NCI-H748 treated with DMSO at 0.1 percent for 48 hours (cell line): Measurements from ENCODE around the gene ZNF37A.
"Not testable (repeated sequence)": the region's sequence is repeated elsewhere in the genome, so short reads cannot be mapped to it uniquely, and the experiment has no call there.

Source experiments
- DNase-seq: peaks from one replicate; lab custom pipeline; 2025; lab: John Stamatoyannopoulos, UW

The ZNF37A gene

DNA sequence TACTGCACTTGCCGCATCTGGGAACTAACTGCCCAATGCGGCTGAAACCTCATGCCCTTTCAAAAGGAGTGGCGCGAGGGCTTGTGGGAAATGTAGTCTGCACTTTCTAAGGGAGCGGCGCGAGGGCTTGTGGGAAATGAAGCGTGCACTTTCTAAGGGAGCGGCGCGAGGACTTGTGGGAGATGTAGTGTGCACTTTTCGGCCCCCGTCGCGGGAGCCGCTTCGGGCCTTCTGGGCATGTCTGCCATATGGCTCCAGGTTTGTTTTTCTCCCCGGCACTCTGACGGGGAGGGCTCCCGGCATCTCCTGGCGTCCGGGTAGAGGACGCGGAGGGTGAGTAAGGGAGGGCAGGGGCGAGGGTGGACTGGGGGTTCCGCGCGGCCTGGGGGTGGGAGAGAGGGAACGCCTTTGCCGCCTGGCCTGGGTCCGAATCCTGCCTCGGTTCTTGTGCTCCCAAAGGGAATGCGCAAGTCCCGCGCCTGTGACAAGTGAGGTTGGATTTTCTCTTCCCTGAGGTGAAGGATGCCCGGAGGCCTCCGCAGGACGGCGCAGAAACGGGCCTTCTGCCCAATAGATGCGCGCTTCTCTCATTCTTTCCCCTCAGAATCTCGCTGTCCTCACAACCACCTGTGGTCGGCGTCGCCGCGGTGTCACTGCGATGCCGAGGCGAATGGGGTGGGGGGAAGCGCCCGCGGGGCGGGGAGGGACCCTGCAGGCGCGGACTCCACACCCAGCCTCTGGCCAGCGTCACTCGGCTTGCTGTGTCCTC is at the start of gene ZNF37A:
Gene ZNF37A, plus strand, starts transcription at position 180 of the 769 bp plus-strand sequence. CDS start 2,281 bp downstream, outside the sequence.
- peak; percentile 85 for DNase-seq

DNA sequence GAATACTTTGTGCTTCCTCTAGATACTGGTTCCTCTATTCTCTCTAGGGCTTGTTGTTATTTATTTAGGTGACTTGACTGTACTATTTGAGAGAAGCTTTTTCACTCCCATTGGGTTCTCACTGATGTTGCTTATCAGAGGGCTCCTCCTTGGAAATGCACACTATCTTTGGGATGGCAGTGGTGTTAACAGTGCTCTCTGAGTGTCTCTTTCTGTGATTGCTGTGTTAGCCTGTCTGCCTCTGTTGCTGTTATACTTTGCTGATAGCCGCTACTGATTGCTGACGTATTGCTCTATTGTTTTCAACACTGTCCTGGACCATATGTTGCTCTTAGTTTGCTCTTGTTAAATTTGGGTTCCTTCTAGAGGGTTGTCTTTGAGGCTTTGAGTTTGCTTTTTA is 49.0 kb upstream of the ZNF37A start:
- DNase-seq = no peak

DNA sequence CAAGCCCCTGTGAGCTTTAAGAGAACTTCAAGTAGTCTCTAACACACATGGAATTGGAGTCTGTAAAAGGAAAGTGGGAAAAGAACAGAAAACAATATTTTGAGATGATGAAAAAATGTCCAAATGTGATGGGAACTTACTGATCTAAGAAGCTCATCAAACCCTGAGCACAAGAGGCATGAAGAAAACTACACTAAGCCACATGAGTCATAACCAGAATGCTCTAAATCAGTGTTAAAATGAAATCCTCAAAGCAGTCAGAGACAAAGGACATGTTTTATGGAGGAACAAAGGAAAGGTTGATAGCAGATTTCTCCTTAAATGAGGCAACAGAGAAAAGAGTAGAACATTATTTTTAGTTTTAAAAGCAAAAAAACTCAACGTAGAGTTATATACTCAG is 46.5 kb upstream of the ZNF37A start:
- no peak for DNase-seq

DNA sequence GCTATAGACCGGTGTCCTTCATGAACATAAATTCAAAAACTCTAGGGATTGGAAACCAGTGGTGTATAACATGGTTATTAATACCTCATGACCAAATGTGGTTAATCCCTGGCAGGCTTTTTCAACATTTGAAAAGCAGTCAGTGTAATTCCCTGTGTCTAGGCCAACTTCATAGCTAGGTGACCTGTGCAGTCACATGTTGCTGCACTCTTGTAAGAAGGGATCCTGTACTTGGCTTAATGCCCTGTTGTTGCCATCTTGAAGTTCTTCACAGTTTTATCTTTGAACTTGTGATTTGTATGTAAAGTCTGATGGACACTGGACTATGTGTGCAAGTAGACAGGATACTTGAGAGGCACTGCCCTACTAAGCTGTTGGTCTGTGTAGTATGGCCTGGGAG is 43.9 kb upstream of the ZNF37A start:
- DNase-seq = no peak

DNA sequence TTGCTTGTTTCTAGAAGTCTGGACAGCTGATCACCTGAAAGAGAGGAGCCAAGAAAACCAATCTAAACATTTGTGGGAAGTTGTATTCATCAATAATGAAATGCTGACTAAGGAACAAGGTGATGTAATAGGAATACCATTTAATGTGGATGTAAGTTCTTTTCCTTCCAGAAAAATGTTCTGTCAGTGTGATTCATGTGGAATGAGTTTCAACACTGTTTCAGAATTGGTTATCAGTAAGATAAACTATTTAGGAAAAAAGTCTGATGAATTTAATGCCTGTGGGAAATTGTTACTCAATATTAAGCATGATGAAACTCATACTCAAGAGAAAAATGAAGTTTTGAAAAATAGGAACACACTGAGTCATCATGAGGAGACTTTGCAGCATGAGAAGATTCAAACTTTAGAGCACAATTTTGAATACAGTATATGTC is 39.8 kb upstream of the ZNF37A start:
- no peak for DNase-seq

DNA sequence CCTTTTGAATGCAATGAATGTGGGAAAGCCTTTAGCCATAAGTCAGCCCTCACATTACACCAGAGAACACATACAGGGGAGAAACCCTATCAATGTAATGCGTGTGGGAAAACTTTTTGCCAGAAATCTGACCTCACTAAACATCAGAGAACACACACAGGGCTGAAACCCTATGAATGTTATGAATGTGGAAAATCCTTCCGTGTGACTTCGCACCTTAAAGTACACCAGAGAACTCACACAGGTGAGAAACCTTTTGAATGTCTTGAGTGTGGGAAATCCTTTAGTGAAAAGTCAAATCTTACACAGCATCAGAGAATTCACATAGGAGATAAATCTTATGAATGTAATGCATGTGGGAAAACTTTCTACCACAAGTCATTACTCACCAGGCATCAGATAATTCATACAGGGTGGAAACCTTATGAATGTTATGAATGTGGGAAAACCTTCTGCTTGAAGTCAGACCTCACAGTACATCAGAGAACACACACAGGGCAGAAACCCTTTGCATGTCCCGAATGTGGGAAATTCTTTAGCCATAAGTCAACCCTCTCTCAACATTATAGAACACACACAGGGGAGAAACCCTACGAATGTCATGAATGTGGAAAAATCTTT is 38.8 kb upstream of the ZNF37A start:
- DNase-seq = not testable (repeated sequence)

DNA sequence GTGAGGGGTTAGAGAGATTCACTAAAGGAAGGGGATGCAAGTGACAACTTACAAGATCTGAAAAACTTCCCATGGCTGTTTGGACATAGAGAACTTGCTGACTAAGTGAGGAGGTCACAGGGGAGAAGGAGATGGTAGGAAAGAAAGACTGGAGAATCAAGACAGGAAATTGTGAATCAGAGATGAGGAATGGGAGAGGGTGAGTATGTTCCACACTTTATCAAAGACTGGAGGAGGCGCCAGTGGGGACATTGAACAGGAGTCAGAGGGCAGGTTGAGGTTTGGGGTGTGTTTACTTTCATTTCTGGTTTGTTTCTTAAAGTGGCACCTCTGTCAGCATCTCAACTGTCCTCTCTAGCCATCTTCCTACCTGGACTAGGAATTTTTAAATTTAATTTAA is 24.5 kb upstream of the ZNF37A start:
- not testable (repeated sequence) for DNase-seq

DNA sequence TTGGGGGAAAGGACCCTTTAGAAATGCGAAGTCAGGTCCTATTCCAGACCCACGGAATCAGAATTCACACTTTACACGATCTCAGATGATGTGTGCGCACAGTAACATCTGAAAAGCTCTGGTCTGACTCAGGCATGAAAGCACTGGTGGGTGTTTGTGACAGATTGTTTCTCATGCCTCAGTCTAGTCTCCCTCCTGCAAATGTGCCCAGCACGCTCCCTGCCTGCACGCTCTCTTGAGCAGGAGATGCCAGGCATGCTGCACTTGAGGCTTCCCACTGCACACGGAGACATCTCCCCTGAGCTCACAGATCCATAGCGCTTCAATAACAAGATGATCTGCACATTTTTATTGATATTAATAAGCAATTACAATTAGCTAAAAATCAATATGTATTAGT is 23.6 kb upstream of the ZNF37A start:
- DNase-seq = no peak

DNA sequence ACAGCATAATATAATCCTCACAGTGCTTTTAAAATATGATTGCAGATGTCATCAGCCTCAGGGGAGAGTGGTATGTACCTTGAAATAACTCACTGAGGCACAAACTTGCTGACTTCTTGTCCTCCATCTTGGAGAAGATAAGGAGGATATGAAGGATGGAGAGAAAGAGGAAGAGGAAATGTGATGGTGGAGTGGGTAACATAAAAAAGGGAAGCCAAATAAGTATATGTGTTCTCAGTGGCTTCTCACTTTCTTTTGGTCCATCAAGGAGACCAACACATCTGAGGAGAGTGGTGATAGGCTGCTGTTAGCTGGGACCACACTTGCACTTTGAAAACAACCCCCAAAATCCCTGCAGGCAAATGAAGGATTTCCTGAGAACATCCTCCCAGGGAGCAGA is 21.6 kb upstream of the ZNF37A start:
- DNase-seq = no peak

DNA sequence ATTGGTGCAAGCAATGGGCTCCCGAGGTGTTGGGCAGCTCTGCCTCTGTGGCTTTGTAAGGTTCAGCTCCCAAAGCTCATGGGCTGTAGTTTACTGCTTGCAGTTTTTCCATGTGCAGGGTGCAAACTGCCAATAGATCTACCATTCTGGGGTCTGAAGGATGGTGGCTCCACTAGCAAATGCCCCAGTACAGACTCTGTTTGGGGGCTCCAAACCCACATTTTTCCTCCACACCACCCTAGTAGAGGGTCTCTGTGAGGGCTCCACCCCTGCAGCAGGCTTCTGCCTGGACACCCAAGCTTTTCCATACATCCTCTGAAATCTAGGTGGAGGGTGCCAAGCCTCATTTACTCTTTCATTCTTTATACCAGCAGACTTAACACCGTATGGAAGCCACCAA is 17.4 kb upstream of the ZNF37A start:
- no peak for DNase-seq

DNA sequence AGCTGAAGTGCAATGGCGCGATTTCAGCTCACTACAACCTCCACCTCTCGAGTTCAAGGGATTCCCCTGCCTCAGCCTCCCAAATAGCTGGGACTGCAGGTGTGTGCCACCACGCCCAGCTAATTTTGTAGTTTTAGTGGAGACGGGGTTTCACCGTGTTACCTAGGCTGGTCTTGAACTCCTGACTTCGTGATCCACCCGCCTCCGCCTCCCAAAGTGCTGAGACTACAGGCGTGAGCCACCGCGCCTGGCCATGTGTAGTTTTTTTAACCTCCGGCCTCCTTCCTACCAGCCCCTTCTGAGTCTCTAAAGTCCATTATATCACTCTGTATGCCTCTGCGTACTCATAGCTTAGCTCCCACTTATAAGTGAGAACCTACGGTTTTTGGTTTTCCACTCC is 819 bp upstream of the ZNF37A start:
- not testable (repeated sequence) for DNase-seq

DNA sequence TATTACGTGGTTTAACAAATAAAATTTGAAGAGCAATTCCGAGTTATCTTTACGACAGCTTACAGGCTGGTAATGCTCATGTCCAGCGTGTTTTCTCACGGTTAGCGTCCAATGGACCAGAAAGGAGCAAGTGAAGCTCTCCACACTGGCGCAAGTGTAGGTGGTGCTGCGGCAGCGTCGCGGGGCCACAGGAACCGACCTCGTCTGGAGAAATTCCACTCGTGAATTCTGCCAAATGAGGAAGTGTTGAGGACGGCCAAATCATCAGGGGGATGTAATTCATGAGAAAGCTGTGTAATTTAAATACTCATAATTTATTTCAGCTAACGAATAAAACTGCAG is 350 bp upstream of the ZNF37A start:
- no peak for DNase-seq

DNA sequence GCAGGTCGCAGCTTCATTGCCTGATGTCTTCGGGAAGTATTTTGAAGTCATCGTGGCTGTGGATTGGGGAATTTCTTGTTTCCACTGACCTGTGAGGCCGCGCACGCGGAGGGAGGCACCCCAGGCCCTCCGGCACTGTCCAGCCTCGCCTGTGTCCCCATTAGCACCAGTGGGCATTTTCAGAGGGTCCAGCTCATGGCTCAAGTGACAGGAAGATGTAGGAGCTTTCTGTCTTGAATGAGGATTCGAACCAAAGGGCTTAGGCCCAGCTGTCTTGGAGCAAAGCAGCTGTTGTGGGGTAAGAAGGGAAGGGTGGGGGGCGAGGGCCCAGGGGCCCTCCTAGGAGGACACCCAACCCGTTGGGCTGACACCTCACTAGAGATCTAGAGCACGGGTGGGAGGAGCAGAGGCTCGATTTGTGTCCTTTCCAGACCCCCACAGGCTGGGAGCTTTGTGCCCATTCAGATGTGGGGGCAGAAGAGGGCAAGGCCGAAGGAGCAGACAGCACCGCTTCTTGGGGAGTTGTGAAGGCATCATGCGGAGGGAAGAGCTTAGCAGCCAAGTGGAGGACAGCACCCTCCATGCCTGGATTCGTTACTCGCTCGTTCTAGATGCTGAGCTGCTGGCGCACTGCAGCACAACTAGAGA is 914 bp downstream of the ZNF37A start:
- no peak for DNase-seq

DNA sequence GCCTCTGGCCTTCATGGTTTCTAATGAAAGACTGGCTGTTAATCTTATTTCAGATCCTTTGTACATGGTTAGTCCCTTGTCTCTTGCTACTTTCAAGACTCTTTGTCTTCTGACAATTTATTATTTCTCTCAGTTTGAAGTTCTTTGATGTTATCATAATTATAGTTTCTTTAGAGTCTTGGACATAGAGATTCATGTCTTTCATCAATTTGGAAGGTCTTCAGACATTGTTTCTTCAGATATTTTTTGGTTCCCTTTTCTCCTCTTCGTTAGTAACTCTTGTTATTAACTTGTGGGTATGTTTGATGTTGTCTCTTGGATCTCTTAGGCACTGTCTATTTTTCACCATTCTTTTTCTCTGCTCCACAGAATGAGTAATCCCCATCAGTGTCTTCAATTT is 8.7 kb downstream of the ZNF37A start:
- no peak for DNase-seq

DNA sequence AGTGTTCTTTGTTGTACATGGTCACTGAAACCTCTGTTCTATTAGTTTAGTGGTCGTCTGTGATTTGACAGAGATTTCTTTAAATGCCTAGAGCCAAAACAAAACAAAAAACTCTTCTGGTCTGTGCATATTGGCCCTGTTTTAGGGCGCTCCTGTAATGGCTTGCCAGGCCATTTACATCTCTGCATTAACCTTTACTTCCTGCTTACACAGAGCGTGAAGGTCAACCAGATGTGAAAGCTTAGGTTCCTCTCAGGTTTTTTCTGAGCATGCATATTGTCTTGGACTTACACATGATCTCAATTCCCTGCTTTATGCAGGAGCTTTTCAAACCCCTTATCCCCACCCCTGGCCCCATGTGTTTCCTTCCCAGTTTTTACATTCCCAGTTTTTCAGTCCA is 9.6 kb downstream of the ZNF37A start:
- no peak for DNase-seq

DNA sequence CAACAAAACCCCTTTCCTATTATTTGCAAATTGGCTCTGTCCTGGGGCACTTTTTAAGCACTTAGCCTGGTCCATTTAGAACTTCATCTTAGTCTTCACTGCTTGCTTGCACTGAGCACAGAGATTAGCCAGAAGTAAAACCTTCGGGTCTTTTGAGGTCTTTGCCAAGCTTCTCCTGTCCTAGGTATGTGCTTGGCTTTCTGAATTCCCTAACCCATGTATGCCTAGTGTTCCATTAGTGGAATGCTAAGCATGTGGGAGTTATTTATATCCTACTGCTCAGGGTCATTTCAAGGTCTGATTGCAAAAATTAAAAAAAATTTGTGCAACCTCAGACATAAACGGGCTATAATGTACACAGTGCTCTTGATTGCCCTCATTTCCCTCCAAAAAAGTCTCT is 18.0 kb downstream of the ZNF37A start:
- no peak for DNase-seq

DNA sequence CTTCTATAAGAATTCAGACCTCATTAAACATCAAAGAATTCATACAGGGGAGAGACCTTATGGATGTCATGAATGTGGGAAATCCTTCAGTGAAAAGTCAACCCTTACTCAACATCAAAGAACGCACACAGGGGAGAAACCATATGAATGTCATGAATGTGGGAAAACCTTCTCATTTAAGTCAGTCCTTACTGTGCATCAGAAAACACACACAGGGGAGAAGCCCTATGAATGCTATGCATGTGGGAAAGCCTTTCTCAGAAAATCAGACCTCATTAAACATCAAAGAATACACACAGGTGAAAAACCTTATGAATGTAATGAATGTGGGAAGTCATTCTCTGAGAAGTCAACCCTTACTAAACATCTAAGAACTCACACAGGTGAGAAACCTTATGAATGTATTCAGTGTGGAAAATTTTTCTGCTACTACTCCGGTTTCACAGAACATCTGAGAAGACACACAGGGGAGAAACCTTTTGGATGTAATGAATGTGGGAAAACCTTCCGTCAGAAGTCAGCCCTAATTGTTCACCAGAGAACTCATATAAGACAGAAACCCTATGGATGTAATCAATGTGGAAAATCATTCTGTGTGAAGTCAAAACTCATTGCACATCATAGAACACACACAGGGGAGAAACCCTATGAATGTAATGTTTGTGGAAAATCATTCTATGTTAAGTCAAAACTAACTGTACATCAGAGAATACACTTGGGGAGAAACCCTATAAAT is 24.1 kb downstream of the ZNF37A start:
- no peak for DNase-seq

DNA sequence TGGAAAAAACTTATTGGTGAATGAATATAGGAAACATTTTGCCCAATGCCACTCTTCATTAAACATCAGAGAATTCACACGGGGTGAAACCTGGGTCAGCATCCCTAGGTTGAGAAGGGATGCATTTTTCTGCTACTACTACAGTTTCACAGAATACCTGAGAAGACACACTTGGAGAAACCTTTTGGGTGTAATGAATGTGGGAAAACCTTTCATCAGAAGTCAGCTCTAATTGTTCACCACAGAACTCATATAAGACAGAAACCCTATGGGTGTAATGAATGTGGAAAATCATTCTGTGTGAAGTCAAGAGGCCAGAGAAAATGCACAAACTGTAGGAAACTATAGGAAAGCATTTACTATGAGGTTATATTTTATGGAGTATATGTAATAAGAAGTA is 24.9 kb downstream of the ZNF37A start:
- DNase-seq = no peak

DNA sequence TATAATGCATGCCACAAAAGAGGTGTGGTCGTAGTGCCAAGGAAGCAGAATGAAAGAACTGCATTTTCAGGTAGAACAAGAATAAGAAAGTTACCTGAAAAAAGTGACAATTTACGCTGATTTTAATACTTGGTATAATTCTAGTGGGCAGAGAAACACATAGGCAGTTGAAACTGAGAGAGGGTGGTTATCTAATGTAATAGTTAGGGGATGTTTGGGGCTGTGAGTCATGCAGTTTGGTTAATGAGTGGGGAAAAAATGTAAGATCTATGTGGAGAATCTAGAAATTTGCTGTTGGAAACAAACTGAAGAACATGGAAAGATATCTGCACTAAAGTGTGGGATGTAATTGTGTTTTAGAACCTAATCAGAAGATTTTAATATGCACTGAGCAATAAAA is 33.7 kb downstream of the ZNF37A start:
- no peak for DNase-seq

DNA sequence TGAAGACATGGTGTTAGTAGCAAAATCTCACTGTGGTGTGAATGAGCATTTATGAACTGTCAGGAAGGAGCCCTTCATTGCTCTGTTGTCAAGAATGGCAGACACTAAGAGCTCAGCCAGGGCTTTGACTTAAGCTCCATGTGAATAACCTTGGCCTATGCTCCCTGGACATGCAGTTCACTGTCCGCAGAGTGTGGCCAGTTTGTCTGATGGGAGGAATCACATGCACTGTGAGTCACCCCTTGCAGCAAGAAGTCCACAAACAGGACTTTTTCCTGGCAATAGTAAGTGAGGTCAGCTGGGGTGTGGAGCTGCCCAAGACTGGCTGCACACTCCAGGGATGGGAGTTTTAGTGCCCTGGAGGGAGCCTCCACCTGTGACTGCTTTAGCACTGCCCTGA is 49.5 kb downstream of the ZNF37A start:
- no peak for DNase-seq

DNA sequence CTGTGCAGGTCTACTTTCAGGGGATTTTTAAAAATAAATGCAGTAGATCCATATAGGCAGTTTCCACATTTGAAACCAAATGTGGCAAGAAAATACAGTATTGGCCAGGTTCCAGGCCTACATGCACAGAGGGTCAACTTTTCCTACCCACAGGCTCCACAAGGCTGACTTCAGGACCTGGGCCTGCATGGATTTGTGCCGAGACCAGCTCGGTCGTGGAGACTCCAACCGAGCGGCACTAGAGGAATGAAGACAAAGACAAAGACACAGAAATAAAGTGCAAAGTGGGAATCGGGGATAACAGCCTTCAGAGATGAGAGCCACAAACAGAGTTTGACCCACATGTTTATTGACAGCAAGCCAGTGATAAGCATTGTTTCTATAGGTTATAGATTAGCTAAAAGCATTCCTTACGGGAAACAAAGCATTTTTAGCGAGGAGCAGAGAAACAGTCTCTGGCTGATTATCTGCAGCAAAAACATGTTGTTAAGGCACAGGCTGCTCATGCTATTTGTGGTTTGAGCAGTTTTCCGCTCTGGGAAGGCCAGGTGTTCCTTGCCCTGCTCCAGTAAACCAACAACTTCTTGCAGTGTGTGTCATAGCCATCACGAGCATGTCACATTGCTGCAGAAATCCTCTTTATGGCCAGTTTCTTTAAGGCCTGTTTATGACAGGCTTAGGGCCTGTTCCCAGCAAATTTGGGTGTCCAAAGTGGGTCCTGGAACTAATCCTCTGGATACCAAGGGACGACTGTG is 52.6 kb downstream of the ZNF37A start:
- no peak for DNase-seq

DNA sequence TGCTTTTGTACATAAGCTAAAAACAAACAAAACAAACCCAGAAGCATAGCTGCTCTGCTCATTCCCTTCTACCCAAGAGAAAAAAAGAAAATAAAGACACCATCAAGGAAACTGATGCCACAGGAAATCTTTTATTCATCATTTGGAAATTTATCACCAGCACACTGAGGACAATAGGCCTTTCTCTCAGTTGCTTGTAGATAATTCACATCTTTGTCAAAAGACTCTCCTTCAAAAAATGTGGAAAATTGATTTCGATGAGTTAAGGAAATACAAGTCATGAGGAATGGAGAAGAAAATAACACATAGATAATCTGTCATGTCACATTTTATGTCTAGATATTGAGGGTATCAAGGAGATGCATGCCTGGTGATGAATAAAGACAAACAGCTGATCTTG is 53.5 kb downstream of the ZNF37A start:
- no peak for DNase-seq
